ENCODE measurements around the gene DGKI.

Gene DGKI

GRCh38 chr7:137772316-137772715, 74.5 kb downstream of the DGKI start:
- DNase-seq (ENCODE audit: low spot score), result no peak
- no peak for TF ChIP-seq CTCF (IDR thresholded peaks at IDR 0.05; ENCODE audit: borderline replicate concordance, control extremely low read depth, extremely low read depth, insufficient read depth, missing control alignments)
- in situ Hi-C loops (cut with MboI; ENCODE audit: low sequenced_read_pairs, unreplicated experiment), result no loop called here

GRCh38 chr7:137771679-137772078, 75.1 kb downstream of the DGKI start:
- DNase-seq (ENCODE audit: low spot score), result no peak
- in situ Hi-C loops (cut with MboI; ENCODE audit: low sequenced_read_pairs, unreplicated experiment), result no loop called here
- no peak for TF ChIP-seq CTCF (IDR thresholded peaks at IDR 0.05; ENCODE audit: borderline replicate concordance, control extremely low read depth, extremely low read depth, insufficient read depth, missing control alignments)

- no peak for TF ChIP-seq CTCF (IDR thresholded peaks at IDR 0.05; ENCODE audit: borderline replicate concordance, control extremely low read depth, extremely low read depth, insufficient read depth, missing control alignments)
- in situ Hi-C loops (cut with MboI; ENCODE audit: low sequenced_read_pairs, unreplicated experiment), result no loop called here
- DNase-seq (ENCODE audit: low spot score), result no peak
Observed at GRCh38 chr7:137771273-137771672, 75.5 kb downstream of the DGKI start.

GRCh38 chr7:137768366-137768765, 78.4 kb downstream of the DGKI start:
- in situ Hi-C loops (cut with MboI; ENCODE audit: low sequenced_read_pairs, unreplicated experiment), result no loop called here
- TF ChIP-seq CTCF (IDR thresholded peaks at IDR 0.05; ENCODE audit: borderline replicate concordance, control extremely low read depth, extremely low read depth, insufficient read depth, missing control alignments), result no peak
- DNase-seq (ENCODE audit: low spot score), result no peak

- DNase-seq (ENCODE audit: low spot score), result no peak
- in situ Hi-C loops (cut with MboI; ENCODE audit: low sequenced_read_pairs, unreplicated experiment), result no loop called here
- TF ChIP-seq CTCF (IDR thresholded peaks at IDR 0.05; ENCODE audit: borderline replicate concordance, control extremely low read depth, extremely low read depth, insufficient read depth, missing control alignments), result no peak
Observed at GRCh38 chr7:137762334-137762733, 84.4 kb downstream of the DGKI start.

DNA sequence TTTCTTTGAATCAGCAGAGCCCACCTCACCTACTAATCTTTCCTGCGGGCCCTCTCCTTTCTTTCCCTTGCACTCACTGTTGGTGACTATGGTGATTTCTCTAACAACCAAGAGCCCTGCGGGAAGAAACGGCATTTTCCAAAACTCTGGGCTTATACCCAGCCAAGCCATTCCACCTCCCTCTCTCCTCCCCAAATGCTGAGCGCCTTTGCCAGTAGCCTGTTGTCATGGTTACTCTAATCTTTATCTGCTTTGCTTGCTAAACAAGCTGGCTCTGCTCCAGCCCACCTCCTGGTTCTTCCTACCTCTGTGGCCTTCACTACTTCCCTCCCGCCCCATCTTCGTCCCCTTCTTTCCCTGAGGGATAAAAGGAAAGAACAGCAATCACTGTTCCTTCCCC, 86.7 kb downstream of the DGKI start:
- in situ Hi-C loops (cut with MboI; ENCODE audit: low sequenced_read_pairs, unreplicated experiment), result no loop called here
- no peak for DNase-seq (ENCODE audit: low spot score)
- TF ChIP-seq CTCF (IDR thresholded peaks at IDR 0.05; ENCODE audit: borderline replicate concordance, control extremely low read depth, extremely low read depth, insufficient read depth, missing control alignments), result no peak

Data from GM13976 (cell line).